ENCODE measurements around the gene HNRNPLL.
"Not testable (repeated sequence)": the region's sequence is repeated elsewhere in the genome, so short reads cannot be mapped to it uniquely, and the experiment has no call there.

Gene HNRNPLL

GRCh38 chr2:38619458-38620164 is 16.9 kb upstream of the HNRNPLL start:
- no peak for DNase-seq (ENCODE audit: low read depth, low spot score)

- DNase-seq (ENCODE audit: low read depth, low spot score), result no peak
Observed at GRCh38 chr2:38617301-38617700, 14.6 kb upstream of the HNRNPLL start.

- DNase-seq (ENCODE audit: low read depth, low spot score), result no peak
Observed at GRCh38 chr2:38615237-38615636, 12.5 kb upstream of the HNRNPLL start.

GRCh38 chr2:38613849-38614213 is 11.1 kb upstream of the HNRNPLL start:
- no peak for DNase-seq (ENCODE audit: low read depth, low spot score)

- no peak for DNase-seq (ENCODE audit: low read depth, low spot score)
Observed at GRCh38 chr2:38613126-38613848, 10.6 kb upstream of the HNRNPLL start.

GRCh38 chr2:38610851-38611801 is 8.4 kb upstream of the HNRNPLL start:
- DNase-seq (ENCODE audit: low read depth, low spot score), result no peak

GRCh38 chr2:38609246-38609645 is 6.5 kb upstream of the HNRNPLL start:
- not testable (repeated sequence) for DNase-seq (ENCODE audit: low read depth, low spot score)

GRCh38 chr2:38608755-38609154 is 6.0 kb upstream of the HNRNPLL start:
- DNase-seq (ENCODE audit: low read depth, low spot score), result no peak

GRCh38 chr2:38605298-38605830 is 2.6 kb upstream of the HNRNPLL start:
- DNase-seq (ENCODE audit: low read depth, low spot score), result no peak

GRCh38 chr2:38603402-38604290 is 918 bp upstream of the HNRNPLL start:
- DNase-seq (ENCODE audit: low read depth, low spot score), result peak; percentile 55

GRCh38 chr2:38602136-38602731 is 494 bp downstream of the HNRNPLL start:
- DNase-seq (ENCODE audit: low read depth, low spot score), result no peak

GRCh38 chr2:38601463-38602135 is 1.1 kb downstream of the HNRNPLL start:
- DNase-seq (ENCODE audit: low read depth, low spot score), result no peak

GRCh38 chr2:38600921-38601455 is 1.7 kb downstream of the HNRNPLL start:
- no peak for DNase-seq (ENCODE audit: low read depth, low spot score)

GRCh38 chr2:38600242-38600891 is 2.4 kb downstream of the HNRNPLL start:
- DNase-seq (ENCODE audit: low read depth, low spot score), result no peak

- DNase-seq (ENCODE audit: low read depth, low spot score), result no peak
Observed at GRCh38 chr2:38599706-38600105, 3.0 kb downstream of the HNRNPLL start.

- no peak for DNase-seq (ENCODE audit: low read depth, low spot score)
Observed at GRCh38 chr2:38598991-38599295, 3.8 kb downstream of the HNRNPLL start.

GRCh38 chr2:38598200-38598990 is 4.3 kb downstream of the HNRNPLL start:
- no peak for DNase-seq (ENCODE audit: low read depth, low spot score)

GRCh38 chr2:38597115-38597514 is 5.6 kb downstream of the HNRNPLL start:
- no peak for DNase-seq (ENCODE audit: low read depth, low spot score)

Data from activated naive CD8-positive, alpha-beta T cell treated with anti-CD3 and anti-CD28 coated beads, Interleukin-2, amount 50 U/mL, for 16 hours (primary cell).